ENCODE data around the gene THBS4. TPM values are rescaled to one million over a fixed set of nuclear protein-coding genes. Genes with fewer than 3 reads are reported as not detected.
"Not testable (repeated sequence)": the region's sequence is repeated elsewhere in the genome, so short reads cannot be mapped to it uniquely, and the experiment has no call there.

The THBS4 gene
- total and polyA plus RNA-seq, 12 donors, result 41.1 to 180 (median 67.5) TPM

- intact Hi-C loops (cut with DNase I), result loop anchor here in 1 of 10 donors (5.0 kb wide), 1 partner anchor 151 kb away; the partner anchor contains the start of gene SERINC5
- H3K4me3 ChIP-seq, result no peak overlapping the region
- H3K9me3 ChIP-seq, result no peaks in the 10 kb centered on the region
- ATAC-seq (peak in 5 of 8 donors; percentile 10 to 44 (median 23)), DNase-seq (no peak)
- H3K27ac ChIP-seq, result peak overlapping the region in 2 of 10 donors; percentile 2 to 22
- no peaks in the 10 kb centered on the region for H3K36me3 ChIP-seq
- H3K4me1 ChIP-seq, result peaks cover 0 to 35% (median 17%) of the 10 kb centered on the region in 9 donors
- WGBS, 2 donors, result 74 to 77% methylated on average over 7 of the region's 7 CpGs
- H3K27me3 ChIP-seq, result no peaks in the 10 kb centered on the region
- TF ChIP-seq CTCF (IDR thresholded peaks at IDR 0.05), result no peak
Observed at GRCh38 chr5:80105698-80106439, 70.7 kb downstream of the THBS4 start.

- DNase-seq (no peak), ATAC-seq (no peak)
- Histone ChIP-seq H3K4me3 (no peak overlapping the region), H3K9me3 (no peaks in the 10 kb centered on the region), H3K27me3 (no peaks in the 10 kb centered on the region), H3K4me1 (peaks cover 0 to 35% (median 17%) of the 10 kb centered on the region in 9 donors), H3K36me3 (no peaks in the 10 kb centered on the region), H3K27ac (no peak overlapping the region)
- TF ChIP-seq CTCF (IDR thresholded peaks at IDR 0.05), result no peak
- WGBS, 2 donors, result 71 to 80% methylated on average over 5 of the region's 5 CpGs
- intact Hi-C loops (cut with DNase I), result loop anchor here in 1 of 10 donors (5.0 kb wide), 1 partner anchor 150 kb away; the partner anchor contains the start of gene SERINC5
Observed at GRCh38 chr5:80106916-80107315, 71.8 kb downstream of the THBS4 start.

- ATAC-seq, result peak; percentile 86 to 97 (median 92)
- no peaks in the 10 kb centered on the region for H3K27me3 ChIP-seq
Observed at GRCh38 chr5:80109646-80110478, 74.7 kb downstream of the THBS4 start.

GRCh38 chr5:80111376-80111990, 76.3 kb downstream of the THBS4 start:
- ATAC-seq; H3K27me3 ChIP-seq; H3K27ac ChIP-seq; H3K9me3 ChIP-seq; H3K4me3 ChIP-seq; DNase-seq; intact Hi-C loops (cut with DNase I); H3K36me3 ChIP-seq: not testable (repeated sequence)
- WGBS, 2 donors, result 72 to 73% methylated on average over 5 of the region's 5 CpGs
- H3K4me1 ChIP-seq, result peaks cover 0 to 23% (median 13%) of the 10 kb centered on the region in 9 donors

More at GRCh38 chr5:80109646-80110478, 74.7 kb downstream of the THBS4 start:
- Histone ChIP-seq H3K27ac (peak overlapping the region in 7 of 10 donors; percentile 25 to 77 (median 62)), H3K4me3 (peak overlapping the region in 2 of 10 donors; percentile 12 to 22), H3K36me3 (no peaks in the 10 kb centered on the region), H3K4me1 (peaks cover 0 to 33% (median 14%) of the 10 kb centered on the region in 9 donors), H3K9me3 (no peaks in the 10 kb centered on the region)
- intact Hi-C loops (cut with DNase I), result loop anchor here in 1 of 10 donors (5.0 kb wide), 1 partner anchor 147 kb away; the partner anchor contains the start of gene SERINC5
- WGBS, 2 donors, result 34 to 42% methylated on average over 9 of the region's 9 CpGs
- TF ChIP-seq CTCF (IDR thresholded peaks at IDR 0.05), result no peak
- DNase-seq, result peak; percentile 59 to 79
